Activated T-cell treated with anti-CD3 and anti-CD28 coated beads, Interleukin-2, amount 50 U/mL, for 24 hours (primary cell): ENCODE results near the gene AGBL4.

ENCODE experiments used
- DNase-seq: peaks from one replicate; pipeline ENCODE4 v3.0.0-alpha.2; 2020
- H3K27ac Mint-ChIP-seq: 2 replicates; pipeline ENCODE4 v1.8.0; 2020; ENCODE audit warnings: mild to moderate bottlenecking, mixed read lengths
- H3K27me3 Mint-ChIP-seq: 2 replicates; pipeline ENCODE4 v1.8.0; 2020; ENCODE audit warnings: mixed read lengths
- H3K36me3 Mint-ChIP-seq: 2 replicates; pipeline ENCODE4 v1.8.0; 2020; ENCODE audit warnings: low read depth, mixed read lengths
- H3K4me1 Mint-ChIP-seq: 2 replicates; pipeline ENCODE4 v1.8.0; 2020; ENCODE audit warnings: low read depth, mixed read lengths
- H3K4me3 Mint-ChIP-seq: 2 replicates; pipeline ENCODE4 v1.8.0; 2020; ENCODE audit warnings: mild to moderate bottlenecking, moderate library complexity, mixed read lengths
- H3K9me3 Mint-ChIP-seq: 2 replicates; pipeline ENCODE4 v1.8.0; 2020; ENCODE audit warnings: mixed read lengths

The AGBL4 gene

GRCh38 chr1:49185450-49185980, 838.2 kb downstream of the AGBL4 start:
- Mint-ChIP-seq H3K36me3 (no peaks in the 10 kb centered on the region), H3K4me3 (no peak overlapping the region), H3K4me1 (no peaks in the 10 kb centered on the region), H3K27me3 (no peaks in the 10 kb centered on the region), H3K27ac (no peak overlapping the region), H3K9me3 (peaks cover 5% of the 10 kb centered on the region)
- DNase-seq = no peak

DNA sequence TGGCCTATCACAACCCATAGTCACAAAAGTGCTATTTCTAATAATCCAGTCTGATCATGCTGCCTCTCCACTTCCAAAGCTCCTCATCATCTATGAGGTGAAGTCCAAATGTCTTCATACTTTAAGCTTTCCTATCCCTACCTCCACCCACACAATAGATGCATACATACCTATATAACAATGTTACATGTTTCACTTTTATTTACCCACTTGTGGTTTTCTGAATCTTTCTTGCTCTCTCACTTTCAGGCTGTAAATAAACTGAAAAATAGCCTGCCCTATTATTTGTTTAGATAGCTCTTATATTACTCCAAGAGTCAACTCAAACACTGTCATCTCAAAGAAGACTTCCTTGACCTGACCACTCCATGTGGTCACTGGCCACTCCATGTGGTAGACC, 840.3 kb downstream of the AGBL4 start:
- Mint-ChIP-seq H3K4me1 (no peaks in the 10 kb centered on the region), H3K36me3 (no peaks in the 10 kb centered on the region), H3K4me3 (no peak overlapping the region), H3K9me3 (peaks cover 5% of the 10 kb centered on the region), H3K27me3 (no peaks in the 10 kb centered on the region), H3K27ac (no peak overlapping the region)
- DNase-seq = no peak

- no peaks in the 10 kb centered on the region for H3K9me3 Mint-ChIP-seq
- no peaks in the 10 kb centered on the region for H3K4me1 Mint-ChIP-seq
- DNase-seq = no peak
- H3K36me3 Mint-ChIP-seq = no peaks in the 10 kb centered on the region
- H3K27ac Mint-ChIP-seq = no peak overlapping the region
- H3K27me3 Mint-ChIP-seq = no peaks in the 10 kb centered on the region
- no peak overlapping the region for H3K4me3 Mint-ChIP-seq
Observed at GRCh38 chr1:49181033-49181432, 842.7 kb downstream of the AGBL4 start.

- no peak overlapping the region for H3K27ac Mint-ChIP-seq
- H3K9me3 Mint-ChIP-seq = no peaks in the 10 kb centered on the region
- DNase-seq = no peak
- H3K4me1 Mint-ChIP-seq = no peaks in the 10 kb centered on the region
- H3K27me3 Mint-ChIP-seq = no peaks in the 10 kb centered on the region
- H3K36me3 Mint-ChIP-seq = no peaks in the 10 kb centered on the region
- no peak overlapping the region for H3K4me3 Mint-ChIP-seq
Observed at GRCh38 chr1:49171941-49172593, 851.7 kb downstream of the AGBL4 start.

DNA sequence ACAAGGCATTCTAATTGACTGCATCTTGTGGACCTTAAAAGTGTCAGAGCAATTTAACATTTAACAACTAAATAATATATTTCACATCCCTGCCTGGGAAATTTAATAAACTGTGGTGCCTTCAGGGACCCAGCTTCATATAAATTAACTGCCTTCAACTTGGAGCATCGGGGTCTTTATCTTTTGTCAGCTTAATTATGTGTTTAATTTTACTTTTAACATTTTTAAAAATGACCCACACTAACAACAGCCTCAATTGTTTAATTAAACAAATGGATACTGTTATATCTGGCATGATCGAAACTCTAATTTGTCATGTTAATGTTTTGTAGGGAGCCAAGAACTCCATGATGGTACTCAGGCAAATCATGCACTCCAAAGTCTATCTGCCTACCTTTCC, 857.7 kb downstream of the AGBL4 start:
- no peak overlapping the region for H3K4me3 Mint-ChIP-seq
- H3K4me1 Mint-ChIP-seq = no peaks in the 10 kb centered on the region
- no peaks in the 10 kb centered on the region for H3K36me3 Mint-ChIP-seq

GRCh38 chr1:49163031-49163430, 860.7 kb downstream of the AGBL4 start:
- H3K9me3 Mint-ChIP-seq = peaks cover 3% of the 10 kb centered on the region
- no peaks in the 10 kb centered on the region for H3K27me3 Mint-ChIP-seq
- H3K36me3 Mint-ChIP-seq = no peaks in the 10 kb centered on the region
- H3K4me1 Mint-ChIP-seq = no peaks in the 10 kb centered on the region
- DNase-seq = no peak
- H3K27ac Mint-ChIP-seq = no peak overlapping the region
- no peak overlapping the region for H3K4me3 Mint-ChIP-seq

More for the DNA sequence above, 857.7 kb downstream of the AGBL4 start:
- Mint-ChIP-seq H3K27me3 (no peaks in the 10 kb centered on the region), H3K9me3 (peaks cover 3% of the 10 kb centered on the region), H3K27ac (no peak overlapping the region)
- DNase-seq = no peak

GRCh38 chr1:49160677-49161076, 863.1 kb downstream of the AGBL4 start:
- H3K27ac Mint-ChIP-seq = no peak overlapping the region
- H3K4me3 Mint-ChIP-seq = no peak overlapping the region
- H3K4me1 Mint-ChIP-seq = no peaks in the 10 kb centered on the region
- no peaks in the 10 kb centered on the region for H3K27me3 Mint-ChIP-seq
- no peaks in the 10 kb centered on the region for H3K36me3 Mint-ChIP-seq
- no peak for DNase-seq
- H3K9me3 Mint-ChIP-seq = peaks cover 3% of the 10 kb centered on the region

DNA sequence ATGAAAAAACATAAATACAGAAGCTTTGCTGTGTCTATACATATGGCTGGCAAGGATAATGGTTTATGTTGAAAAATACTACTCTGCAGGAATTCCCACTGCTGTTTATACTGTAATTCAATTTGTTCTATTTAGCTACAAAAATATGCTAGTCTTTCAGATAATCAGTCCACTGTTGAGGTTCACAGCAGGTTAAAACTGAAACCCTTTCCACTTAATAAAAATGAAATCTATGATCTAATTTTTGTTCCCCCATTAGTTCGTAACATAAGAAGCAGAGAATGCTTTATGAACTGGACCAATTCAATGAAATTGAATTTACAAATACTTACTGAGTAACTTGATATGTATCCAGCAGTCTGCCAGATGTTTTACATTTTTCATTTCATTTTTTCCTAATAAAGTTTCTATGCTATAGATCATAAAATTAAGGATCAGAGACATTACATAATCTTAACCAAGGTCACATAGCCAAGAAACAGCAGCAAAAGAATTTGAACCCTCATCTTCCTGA, 887.0 kb downstream of the AGBL4 start:
- Mint-ChIP-seq H3K4me1 (no peaks in the 10 kb centered on the region), H3K27me3 (no peaks in the 10 kb centered on the region), H3K36me3 (no peaks in the 10 kb centered on the region), H3K9me3 (peaks cover 10% of the 10 kb centered on the region), H3K4me3 (no peak overlapping the region), H3K27ac (no peak overlapping the region)
- DNase-seq = no peak

GRCh38 chr1:49125746-49126145, 898.0 kb downstream of the AGBL4 start:
- H3K9me3 Mint-ChIP-seq = peaks cover 8% of the 10 kb centered on the region
- no peak overlapping the region for H3K4me3 Mint-ChIP-seq
- no peaks in the 10 kb centered on the region for H3K36me3 Mint-ChIP-seq
- no peak for DNase-seq
- H3K27ac Mint-ChIP-seq = no peak overlapping the region
- no peaks in the 10 kb centered on the region for H3K4me1 Mint-ChIP-seq
- no peaks in the 10 kb centered on the region for H3K27me3 Mint-ChIP-seq

- H3K4me3 Mint-ChIP-seq = no peak overlapping the region
- no peaks in the 10 kb centered on the region for H3K4me1 Mint-ChIP-seq
- H3K27ac Mint-ChIP-seq = no peak overlapping the region
- H3K27me3 Mint-ChIP-seq = no peaks in the 10 kb centered on the region
- DNase-seq = no peak
- H3K36me3 Mint-ChIP-seq = no peaks in the 10 kb centered on the region
- H3K9me3 Mint-ChIP-seq = no peaks in the 10 kb centered on the region
Observed at GRCh38 chr1:49111931-49112330, 911.8 kb downstream of the AGBL4 start.

DNA sequence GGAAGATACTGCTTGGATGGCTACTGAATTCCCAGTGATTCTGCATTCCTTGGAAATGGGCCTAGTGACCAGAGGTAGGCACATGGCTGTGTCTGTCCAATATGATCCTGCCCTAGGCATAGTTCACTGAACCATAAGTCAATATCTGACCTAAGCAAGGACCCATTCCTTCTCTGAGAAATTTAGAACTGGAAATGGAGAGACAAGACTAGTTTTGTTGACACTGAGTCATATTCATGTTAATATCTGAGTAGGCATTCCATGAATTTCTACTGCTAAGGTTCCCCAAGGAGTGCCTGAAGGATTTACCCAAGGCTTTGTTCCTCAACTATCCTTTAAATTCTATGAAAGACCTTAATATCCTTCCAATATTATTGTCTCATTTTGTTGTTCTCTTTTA, 917.3 kb downstream of the AGBL4 start:
- no peaks in the 10 kb centered on the region for H3K36me3 Mint-ChIP-seq
- H3K9me3 Mint-ChIP-seq = no peaks in the 10 kb centered on the region
- no peaks in the 10 kb centered on the region for H3K4me1 Mint-ChIP-seq
- DNase-seq = no peak
- H3K27ac Mint-ChIP-seq = no peak overlapping the region
- no peaks in the 10 kb centered on the region for H3K27me3 Mint-ChIP-seq
- no peak overlapping the region for H3K4me3 Mint-ChIP-seq

DNA sequence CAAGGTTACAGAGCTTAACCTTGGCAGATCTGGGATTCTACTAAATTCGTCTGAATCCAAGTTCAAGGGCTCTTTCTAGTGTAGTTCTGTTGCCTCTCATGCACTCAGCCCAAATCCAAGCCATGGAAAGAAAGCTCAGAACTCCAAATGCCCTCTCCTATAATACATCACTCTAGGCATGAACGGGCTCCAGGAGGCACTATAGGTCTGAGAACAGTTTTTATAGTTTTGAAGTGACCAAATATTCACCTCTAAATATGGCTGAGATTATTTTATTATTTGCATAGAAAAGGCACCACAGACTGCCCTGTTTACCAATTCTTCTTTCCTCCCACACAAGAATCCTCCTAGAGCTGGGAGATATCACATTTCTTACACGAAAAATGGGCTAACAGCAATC, 919.2 kb downstream of the AGBL4 start:
- Mint-ChIP-seq H3K9me3 (no peaks in the 10 kb centered on the region), H3K4me1 (no peaks in the 10 kb centered on the region), H3K4me3 (no peak overlapping the region), H3K27ac (no peak overlapping the region), H3K36me3 (no peaks in the 10 kb centered on the region), H3K27me3 (no peaks in the 10 kb centered on the region)
- no peak for DNase-seq

DNA sequence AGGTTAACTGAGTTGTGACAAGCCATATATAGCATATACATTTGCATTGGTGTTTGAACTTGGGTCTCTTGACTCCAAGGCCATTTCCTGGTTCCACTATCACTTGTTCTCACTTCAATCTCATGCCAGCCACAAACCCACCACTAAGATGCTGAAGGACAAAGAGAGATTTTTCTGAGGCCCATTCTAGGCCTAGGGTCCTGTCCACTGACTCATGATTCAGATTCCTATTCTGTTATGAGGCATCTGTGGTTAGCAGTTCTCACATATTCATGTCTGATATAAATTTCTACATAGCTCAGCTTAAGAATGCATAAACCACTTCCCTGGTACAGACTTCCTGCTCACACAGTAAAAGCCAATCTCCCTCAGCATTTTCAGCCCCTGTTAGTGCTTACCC, 921.0 kb downstream of the AGBL4 start:
- no peak for DNase-seq
- Mint-ChIP-seq H3K27me3 (no peaks in the 10 kb centered on the region), H3K4me3 (no peak overlapping the region), H3K9me3 (no peaks in the 10 kb centered on the region), H3K4me1 (no peaks in the 10 kb centered on the region), H3K36me3 (no peaks in the 10 kb centered on the region), H3K27ac (no peak overlapping the region)

DNA sequence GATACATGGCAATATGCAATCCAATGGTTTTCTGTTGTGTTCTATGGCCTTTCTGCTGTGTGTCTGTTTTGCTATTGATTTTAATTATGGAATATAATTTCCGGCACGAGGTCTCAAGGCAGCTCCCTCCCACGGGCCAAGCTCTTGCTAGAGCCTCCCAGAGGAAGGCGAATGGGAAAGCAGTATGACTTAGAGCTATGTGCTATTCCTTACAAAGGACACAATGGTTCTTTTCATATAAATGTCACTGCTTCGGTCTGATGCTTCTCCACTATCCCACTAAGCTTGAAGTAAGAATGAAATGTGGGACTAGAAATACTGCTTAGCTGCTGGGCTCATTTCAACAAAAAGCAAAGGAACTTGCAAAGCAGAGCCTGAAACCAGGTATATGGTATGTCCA, 924.9 kb downstream of the AGBL4 start:
- DNase-seq = no peak
- H3K4me3 Mint-ChIP-seq = no peak overlapping the region
- no peak overlapping the region for H3K27ac Mint-ChIP-seq
- no peaks in the 10 kb centered on the region for H3K4me1 Mint-ChIP-seq
- no peaks in the 10 kb centered on the region for H3K36me3 Mint-ChIP-seq
- H3K27me3 Mint-ChIP-seq = no peaks in the 10 kb centered on the region
- peaks cover 2% of the 10 kb centered on the region for H3K9me3 Mint-ChIP-seq

DNA sequence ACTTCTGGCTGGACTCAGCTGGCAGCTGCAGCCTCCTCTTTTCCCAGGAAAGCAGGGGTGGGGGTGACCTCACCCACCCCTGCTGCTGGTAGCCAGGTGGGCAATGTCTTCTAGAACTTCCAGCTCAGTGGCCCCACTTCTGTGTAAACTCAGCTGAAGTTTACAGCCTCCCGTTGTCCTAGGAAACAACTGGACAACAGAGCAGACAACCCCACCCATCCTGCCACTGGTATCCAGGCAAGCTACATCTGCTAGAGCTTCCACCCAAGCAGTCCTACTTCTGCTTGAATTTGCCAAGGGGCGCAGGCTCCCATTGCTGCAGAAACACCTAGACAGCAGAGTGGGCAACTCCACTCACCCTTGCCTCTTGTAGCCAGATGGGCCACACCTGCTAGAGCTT, 937.4 kb downstream of the AGBL4 start:
- no peak overlapping the region for H3K27ac Mint-ChIP-seq
- no peaks in the 10 kb centered on the region for H3K4me1 Mint-ChIP-seq
- no peaks in the 10 kb centered on the region for H3K36me3 Mint-ChIP-seq
- no peak for DNase-seq
- no peak overlapping the region for H3K4me3 Mint-ChIP-seq
- peaks cover 17% of the 10 kb centered on the region for H3K9me3 Mint-ChIP-seq
- H3K27me3 Mint-ChIP-seq = no peaks in the 10 kb centered on the region

DNA sequence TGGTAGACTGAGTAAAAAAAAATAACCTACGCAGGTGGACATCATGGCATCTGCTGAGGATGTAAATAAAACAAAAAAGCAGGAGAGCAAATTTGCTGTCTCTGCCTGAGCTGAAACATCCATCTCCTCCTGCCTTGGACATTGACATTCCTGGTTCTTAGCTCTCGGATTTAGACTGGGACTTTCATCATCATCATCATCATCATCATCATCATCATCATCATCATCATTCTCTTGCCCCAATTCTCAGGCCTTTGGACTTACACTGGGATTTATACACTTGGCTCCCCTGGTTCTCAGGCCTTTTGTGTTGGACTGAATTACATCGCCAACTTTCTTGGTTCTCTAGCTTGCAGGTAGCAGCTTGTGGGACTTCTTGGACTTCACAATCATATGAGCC, 938.7 kb downstream of the AGBL4 start:
- no peaks in the 10 kb centered on the region for H3K27me3 Mint-ChIP-seq
- H3K36me3 Mint-ChIP-seq = no peaks in the 10 kb centered on the region
- DNase-seq = no peak
- no peaks in the 10 kb centered on the region for H3K4me1 Mint-ChIP-seq
- no peak overlapping the region for H3K27ac Mint-ChIP-seq
- H3K9me3 Mint-ChIP-seq = peaks cover 14% of the 10 kb centered on the region
- no peak overlapping the region for H3K4me3 Mint-ChIP-seq
